DOHH2 (cell line): ENCODE results near the gene WNT3A.

Experiments
- H3F3A ChIP-seq: fragments of 200-600 bp; sonication (generic), shearing (Covaris generic); 2 replicates; pipeline ENCODE4 v1.6.0; 2016; ENCODE audit warnings: antibody characterized with exemption, mild to moderate bottlenecking; ENCODE audit not compliant: control insufficient read depth, insufficient read depth
- H3K27ac ChIP-seq: fragments of 200-600 bp; sonication (generic); 2 replicates; pipeline ENCODE4 v1.5.1; 2014; ENCODE audit warnings: low read depth, mild to moderate bottlenecking, low read length, moderate library complexity
- H3K27me3 ChIP-seq: fragments of 200-600 bp; sonication (generic); 2 replicates; pipeline ENCODE4 v1.6.1; 2014; ENCODE audit warnings: mild to moderate bottlenecking, low read length, mixed read lengths; ENCODE audit not compliant: control insufficient read depth
- H3K36me3 ChIP-seq: fragments of 200-600 bp; sonication (generic); 2 replicates; pipeline ENCODE4 v1.6.1; 2014; ENCODE audit warnings: mild to moderate bottlenecking, low read length, moderate library complexity, mixed read lengths; ENCODE audit not compliant: control insufficient read depth
- H3K4me1 ChIP-seq: fragments of 200-600 bp; sonication (generic); 2 replicates; pipeline ENCODE4 v1.6.1; 2014; ENCODE audit warnings: mild to moderate bottlenecking, low read length, mixed read lengths; ENCODE audit not compliant: control insufficient read depth
- H3K4me2 ChIP-seq: fragments of 200-600 bp; sonication (generic); 2 replicates; pipeline ENCODE4 v1.6.0; 2014; ENCODE audit warnings: mild to moderate bottlenecking, low read length, moderate library complexity
- H3K4me3 ChIP-seq: fragments of 200-600 bp; sonication (generic); 2 replicates; pipeline ENCODE4 v1.5.1; 2014; ENCODE audit warnings: mild to moderate bottlenecking, low read length, mixed read lengths
- H3K79me2 ChIP-seq: fragments of 200-600 bp; sonication (generic); 2 replicates; pipeline ENCODE4 v1.6.1; 2014; ENCODE audit warnings: mild to moderate bottlenecking, low read length, mixed read lengths; ENCODE audit not compliant: control insufficient read depth
- H3K9me2 ChIP-seq: fragments of 200-600 bp; sonication (generic); replicated peaks from 2 replicates; pipeline ENCODE4 v1.6.1; 2014; ENCODE audit warnings: mild to moderate bottlenecking, low read length, mixed read lengths; ENCODE audit not compliant: control insufficient read depth
- H3K9me3 ChIP-seq: fragments of 200-600 bp; sonication (generic); 2 replicates; pipeline ENCODE4 v1.6.1; 2014; ENCODE audit warnings: antibody characterized with exemption, low read length, mixed read lengths; ENCODE audit not compliant: control insufficient read depth, insufficient read depth
- H4K20me1 ChIP-seq: fragments of 200-600 bp; sonication (generic); 2 replicates; pipeline ENCODE4 v1.6.0; 2014; ENCODE audit warnings: low read depth, mild to moderate bottlenecking, antibody characterized with exemption, low read length, moderate library complexity; ENCODE audit not compliant: control insufficient read depth, insufficient read depth
- CTCF ChIP-seq: fragments of 200-600 bp; sonication (generic); IDR thresholded peaks from one replicate; pipeline ENCODE4 v1.5.1; 2014; ENCODE audit warnings: antibody characterized with exemption, mild to moderate bottlenecking, low read depth, low read length; ENCODE audit not compliant: poor library complexity, severe bottlenecking
- EZH2phosphoT487 ChIP-seq: fragments of 200-600 bp; sonication (generic); IDR thresholded peaks from 2 replicates; pipeline ENCODE4 v1.6.1; 2017; ENCODE audit warnings: borderline replicate concordance, mild to moderate bottlenecking, antibody characterized with exemption, low read length, moderate library complexity, mixed read lengths

Gene WNT3A

GRCh38 chr1:228010921-228011320, 4.1 kb downstream of the WNT3A start:
- Histone ChIP-seq H3K79me2 (no peaks in the 10 kb centered on the region), H3K27ac (no peak overlapping the region), H3K4me2 (no peak overlapping the region), H3K9me3 (no peaks in the 10 kb centered on the region), H3F3A (no peaks in the 10 kb centered on the region), H3K27me3 (peaks cover 9% of the 10 kb centered on the region), H3K36me3 (no peaks in the 10 kb centered on the region), H3K4me1 (peaks cover 13% of the 10 kb centered on the region), H4K20me1 (no peaks in the 10 kb centered on the region), H3K9me2 (no peaks in the 10 kb centered on the region), H3K4me3 (no peak overlapping the region)
- TF ChIP-seq EZH2phosphoT487 (no peak), CTCF (no peak)

GRCh38 chr1:228011721-228012311, 5.0 kb downstream of the WNT3A start:
- H3K4me1 ChIP-seq, result peaks cover 13% of the 10 kb centered on the region
- H3K79me2 ChIP-seq, result no peaks in the 10 kb centered on the region
- peaks cover 9% of the 10 kb centered on the region for H3K27me3 ChIP-seq
- H3F3A ChIP-seq, result no peaks in the 10 kb centered on the region
- no peak overlapping the region for H3K27ac ChIP-seq
- TF ChIP-seq CTCF (no peak), EZH2phosphoT487 (no peak)
- no peak overlapping the region for H3K4me2 ChIP-seq
- H4K20me1 ChIP-seq, result no peaks in the 10 kb centered on the region
- H3K36me3 ChIP-seq, result no peaks in the 10 kb centered on the region
- H3K9me3 ChIP-seq, result no peaks in the 10 kb centered on the region
- H3K9me2 ChIP-seq, result no peaks in the 10 kb centered on the region
- no peak overlapping the region for H3K4me3 ChIP-seq

GRCh38 chr1:228012555-228012954, 5.8 kb downstream of the WNT3A start:
- peaks cover 13% of the 10 kb centered on the region for H3K4me1 ChIP-seq
- no peaks in the 10 kb centered on the region for H3K36me3 ChIP-seq
- H3K27me3 ChIP-seq, result peaks cover 9% of the 10 kb centered on the region
- H3K79me2 ChIP-seq, result no peaks in the 10 kb centered on the region
- H3K4me2 ChIP-seq, result no peak overlapping the region
- no peaks in the 10 kb centered on the region for H3K9me2 ChIP-seq
- no peaks in the 10 kb centered on the region for H3F3A ChIP-seq
- no peaks in the 10 kb centered on the region for H4K20me1 ChIP-seq
- H3K4me3 ChIP-seq, result no peak overlapping the region
- no peak overlapping the region for H3K27ac ChIP-seq
- TF ChIP-seq EZH2phosphoT487, result no peak
- no peak for TF ChIP-seq CTCF
- no peaks in the 10 kb centered on the region for H3K9me3 ChIP-seq
